DND-41 (cell line): ENCODE results near the gene SLC10A3.

Experiments
- EZH2 ChIP-seq: IDR thresholded peaks from 3 replicates; pipeline ENCODE4 v1.6.1; 2012; ENCODE audit warnings: borderline replicate concordance, low read depth, mild to moderate bottlenecking, moderate library complexity, low read length, inconsistent platforms; ENCODE audit not compliant: severe bottlenecking
- TF ChIP-seq, protein P1 (sequence below): IDR thresholded peaks from 2 replicates; pipeline ENCODE4 v1.5.1; 2012; ENCODE audit warnings: borderline replicate concordance, low read length, moderate library complexity, mild to moderate bottlenecking; ENCODE audit not compliant: poor library complexity, severe bottlenecking; ENCODE audit errors: extremely low read depth

DNA sequence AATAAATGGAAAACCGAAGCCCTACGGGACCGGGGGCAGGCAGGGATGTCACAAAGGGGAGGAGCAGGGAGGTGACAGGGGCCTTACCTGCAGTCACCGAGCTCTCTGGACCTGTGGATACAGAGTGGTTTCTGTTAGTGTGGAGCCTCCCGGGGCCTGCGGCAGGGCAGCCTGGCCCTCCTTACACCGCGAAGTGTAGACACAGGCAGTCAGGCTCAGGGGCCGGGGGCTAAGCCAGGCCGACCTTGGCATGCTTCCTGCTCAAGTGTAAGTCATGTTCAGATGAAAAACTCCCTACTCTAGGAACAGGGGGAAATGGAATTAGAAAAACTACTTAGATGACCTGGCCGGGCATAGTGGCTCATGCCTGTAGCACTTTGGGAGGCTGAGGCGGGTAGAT, 21.3 kb upstream of the SLC10A3 start:
- TF ChIP-seq, protein P1, sequence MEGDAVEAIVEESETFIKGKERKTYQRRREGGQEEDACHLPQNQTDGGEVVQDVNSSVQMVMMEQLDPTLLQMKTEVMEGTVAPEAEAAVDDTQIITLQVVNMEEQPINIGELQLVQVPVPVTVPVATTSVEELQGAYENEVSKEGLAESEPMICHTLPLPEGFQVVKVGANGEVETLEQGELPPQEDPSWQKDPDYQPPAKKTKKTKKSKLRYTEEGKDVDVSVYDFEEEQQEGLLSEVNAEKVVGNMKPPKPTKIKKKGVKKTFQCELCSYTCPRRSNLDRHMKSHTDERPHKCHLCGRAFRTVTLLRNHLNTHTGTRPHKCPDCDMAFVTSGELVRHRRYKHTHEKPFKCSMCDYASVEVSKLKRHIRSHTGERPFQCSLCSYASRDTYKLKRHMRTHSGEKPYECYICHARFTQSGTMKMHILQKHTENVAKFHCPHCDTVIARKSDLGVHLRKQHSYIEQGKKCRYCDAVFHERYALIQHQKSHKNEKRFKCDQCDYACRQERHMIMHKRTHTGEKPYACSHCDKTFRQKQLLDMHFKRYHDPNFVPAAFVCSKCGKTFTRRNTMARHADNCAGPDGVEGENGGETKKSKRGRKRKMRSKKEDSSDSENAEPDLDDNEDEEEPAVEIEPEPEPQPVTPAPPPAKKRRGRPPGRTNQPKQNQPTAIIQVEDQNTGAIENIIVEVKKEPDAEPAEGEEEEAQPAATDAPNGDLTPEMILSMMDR = no peak
- no peak for TF ChIP-seq EZH2
